Measurements from ENCODE around the gene ADAMTS6.
A peak's percentile ranks its signal among the peaks of the same experiment; 100 is the strongest.

ADAMTS6 gene

DNA sequence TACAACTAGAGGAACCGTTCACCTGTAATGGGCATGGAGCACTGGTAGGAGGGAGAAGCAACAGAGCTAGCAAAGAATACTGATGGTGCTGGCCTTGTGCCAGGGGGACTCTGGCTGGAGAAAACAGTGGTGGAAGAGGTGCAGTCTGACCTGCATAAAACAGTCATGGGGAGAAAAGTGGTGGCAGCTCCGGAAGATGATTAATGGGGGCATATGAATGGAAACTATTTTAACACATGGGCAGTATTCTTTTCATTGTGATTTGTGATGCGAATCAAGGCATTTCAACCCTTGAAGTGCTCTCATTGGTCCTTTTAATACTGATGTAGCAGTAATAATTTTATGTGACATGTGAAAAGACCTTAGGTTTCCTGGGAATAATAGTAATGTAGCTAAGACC lies 219.6 kb downstream of the ADAMTS6 start:
- Histone ChIP-seq H3K36me3 (ENCODE audit: control insufficient read depth in 4 of 4, insufficient read depth in 4 of 4, low read length in 3 of 4) (no peaks in the 10 kb centered on the region), H3K27me3 (replicated peaks in 2 of 5; ENCODE audit: control insufficient read depth in 4 of 5, insufficient read depth in 5 of 5, low read length in 4 of 5) (no peaks in the 10 kb centered on the region), H3K27ac (ENCODE audit: insufficient read depth in 1 of 2, low read depth in 1 of 2, low read length in 2 of 2, poor library complexity in 1 of 2, severe bottlenecking in 2 of 2) (no peak overlapping the region), H3K4me3 (ENCODE audit: control insufficient read depth in 1 of 7, extremely low read depth in 1 of 7, insufficient read depth in 4 of 7, low read depth in 2 of 7, low read length in 6 of 7) (no peak overlapping the region), H3K4me1 (ENCODE audit: control extremely low read depth in 1 of 4, control insufficient read depth in 4 of 4, insufficient read depth in 4 of 4, low read length in 3 of 4) (peaks cover 0 to 12% (median 4%) of the 10 kb centered on the region in 4 experiments), H3K9me3 (ENCODE audit: control extremely low read depth in 1 of 5, control insufficient read depth in 4 of 5, insufficient read depth in 2 of 5, low read depth in 1 of 5, low read length in 4 of 5) (no peaks in the 10 kb centered on the region)
- POLR2A ChIA-PET = no interaction called here
- CTCF ChIA-PET = interaction anchor here (0.9 to 1.1 kb wide), 2 partner anchors 11 to 219 kb away, joined by 3 to 4 read pairs; partner anchors contain the start of gene ADAMTS6
- 93% methylated on average over 2 of the region's 3 CpGs for WGBS (ENCODE audit: insufficient coverage)
- DNase-seq = peak; percentile 2 to 13 (median 3)

DNA sequence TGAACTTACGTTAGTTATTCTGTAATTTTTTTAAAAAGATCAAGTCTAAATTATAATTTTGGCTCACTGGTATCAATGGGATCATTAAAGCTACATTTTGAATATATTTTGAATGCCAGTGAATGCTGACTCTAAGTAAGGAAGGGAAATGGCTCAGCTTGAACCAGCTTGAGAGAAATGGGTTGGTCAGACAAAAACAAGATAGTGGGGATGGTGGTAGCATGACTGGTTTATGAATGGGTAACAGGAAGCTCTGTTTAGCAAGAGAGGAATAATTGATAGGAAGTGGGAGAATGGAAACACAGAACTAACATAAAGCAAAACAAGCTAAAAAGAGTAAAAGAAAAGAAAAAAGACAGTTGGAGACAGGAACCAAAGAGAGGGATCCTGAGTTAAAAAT lies 220.2 kb downstream of the ADAMTS6 start:
- H3K27me3 ChIP-seq (replicated peaks in 2 of 5; ENCODE audit: control insufficient read depth in 4 of 5, insufficient read depth in 5 of 5, low read length in 4 of 5) = no peaks in the 10 kb centered on the region
- H3K36me3 ChIP-seq (ENCODE audit: control insufficient read depth in 4 of 4, insufficient read depth in 4 of 4, low read length in 3 of 4) = no peaks in the 10 kb centered on the region
- ChIA-PET POLR2A (no interaction called here), CTCF (interaction anchor here (0.9 kb wide), 1 partner anchor 220 kb away, joined by 4 read pairs; the partner anchor contains the start of gene ADAMTS6)
- no peak overlapping the region for H3K27ac ChIP-seq (ENCODE audit: insufficient read depth in 1 of 2, low read depth in 1 of 2, low read length in 2 of 2, poor library complexity in 1 of 2, severe bottlenecking in 2 of 2)
- no peak overlapping the region for H3K4me3 ChIP-seq (ENCODE audit: control insufficient read depth in 1 of 7, extremely low read depth in 1 of 7, insufficient read depth in 4 of 7, low read depth in 2 of 7, low read length in 6 of 7)
- no peaks in the 10 kb centered on the region for H3K9me3 ChIP-seq (ENCODE audit: control extremely low read depth in 1 of 5, control insufficient read depth in 4 of 5, insufficient read depth in 2 of 5, low read depth in 1 of 5, low read length in 4 of 5)
- WGBS (ENCODE audit: insufficient coverage) = no CpG with 5 or more reads among the region's 1 CpG
- DNase-seq = peak in 1 of 3 donors; percentile 3
- H3K4me1 ChIP-seq (ENCODE audit: control extremely low read depth in 1 of 4, control insufficient read depth in 4 of 4, insufficient read depth in 4 of 4, low read length in 3 of 4) = peaks cover 0 to 12% (median 4%) of the 10 kb centered on the region in 4 experiments

DNA sequence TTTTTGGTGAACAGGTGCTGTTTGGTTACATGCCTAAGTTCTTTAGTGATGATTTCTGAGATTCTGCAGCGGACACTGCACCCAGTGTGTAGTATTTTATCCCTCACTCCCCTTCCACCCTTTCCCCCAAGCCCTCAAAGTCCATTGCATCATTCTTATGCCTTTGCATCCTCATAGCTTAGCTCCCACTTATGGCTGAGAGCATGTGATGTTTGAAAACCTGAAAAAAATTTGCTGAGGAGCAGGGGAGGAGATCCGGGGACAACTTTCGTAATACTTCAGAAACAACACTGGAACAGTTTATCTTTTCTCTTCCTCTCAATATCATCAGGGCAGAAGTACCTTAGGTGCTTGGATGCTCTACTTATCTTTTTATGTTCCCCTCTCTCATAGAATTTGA lies 226.4 kb downstream of the ADAMTS6 start:
- 100% methylated on average over 2 of the region's 3 CpGs for WGBS (ENCODE audit: insufficient coverage)
- Histone ChIP-seq H3K4me3 (ENCODE audit: control insufficient read depth in 1 of 7, extremely low read depth in 1 of 7, insufficient read depth in 4 of 7, low read depth in 2 of 7, low read length in 6 of 7) (no peak overlapping the region), H3K9me3 (ENCODE audit: control extremely low read depth in 1 of 5, control insufficient read depth in 4 of 5, insufficient read depth in 2 of 5, low read depth in 1 of 5, low read length in 4 of 5) (no peaks in the 10 kb centered on the region), H3K36me3 (ENCODE audit: control insufficient read depth in 4 of 4, insufficient read depth in 4 of 4, low read length in 3 of 4) (no peaks in the 10 kb centered on the region), H3K27me3 (replicated peaks in 2 of 5; ENCODE audit: control insufficient read depth in 4 of 5, insufficient read depth in 5 of 5, low read length in 4 of 5) (no peaks in the 10 kb centered on the region), H3K27ac (ENCODE audit: insufficient read depth in 1 of 2, low read depth in 1 of 2, low read length in 2 of 2, poor library complexity in 1 of 2, severe bottlenecking in 2 of 2) (no peak overlapping the region), H3K4me1 (ENCODE audit: control extremely low read depth in 1 of 4, control insufficient read depth in 4 of 4, insufficient read depth in 4 of 4, low read length in 3 of 4) (no peaks in the 10 kb centered on the region)
- POLR2A ChIA-PET = no interaction called here
- no peak for DNase-seq
- CTCF ChIA-PET = interaction anchor here (0.9 kb wide), 1 partner anchor 10 kb away, joined by 3 read pairs; no protein-coding TSS in a partner anchor

DNA sequence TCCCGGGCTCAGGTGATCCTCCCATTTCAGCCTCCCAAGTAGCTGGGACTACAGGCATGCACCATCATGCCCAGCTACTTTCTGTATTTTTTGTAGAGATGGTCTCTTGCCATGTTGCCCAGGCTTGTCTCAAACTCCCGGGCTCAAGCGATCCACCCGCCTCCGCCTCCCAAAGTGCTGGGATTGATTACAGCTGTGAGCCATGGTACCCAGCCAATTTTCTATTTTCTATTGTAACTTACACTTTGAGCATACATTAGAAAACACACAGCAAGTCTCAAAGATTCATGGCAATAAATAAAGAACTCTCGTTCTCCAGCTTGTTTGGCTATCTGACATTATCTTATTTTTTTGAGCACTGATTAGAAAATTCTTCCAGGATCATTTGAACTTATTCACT lies 228.7 kb downstream of the ADAMTS6 start:
- ChIA-PET CTCF (no interaction called here), POLR2A (no interaction called here)
- Histone ChIP-seq H3K27me3 (replicated peaks in 2 of 5; ENCODE audit: control insufficient read depth in 4 of 5, insufficient read depth in 5 of 5, low read length in 4 of 5) (no peaks in the 10 kb centered on the region), H3K27ac (ENCODE audit: insufficient read depth in 1 of 2, low read depth in 1 of 2, low read length in 2 of 2, poor library complexity in 1 of 2, severe bottlenecking in 2 of 2) (no peak overlapping the region), H3K36me3 (ENCODE audit: control insufficient read depth in 4 of 4, insufficient read depth in 4 of 4, low read length in 3 of 4) (no peaks in the 10 kb centered on the region), H3K4me3 (ENCODE audit: control insufficient read depth in 1 of 7, extremely low read depth in 1 of 7, insufficient read depth in 4 of 7, low read depth in 2 of 7, low read length in 6 of 7) (no peak overlapping the region), H3K9me3 (ENCODE audit: control extremely low read depth in 1 of 5, control insufficient read depth in 4 of 5, insufficient read depth in 2 of 5, low read depth in 1 of 5, low read length in 4 of 5) (no peaks in the 10 kb centered on the region), H3K4me1 (ENCODE audit: control extremely low read depth in 1 of 4, control insufficient read depth in 4 of 4, insufficient read depth in 4 of 4, low read length in 3 of 4) (no peaks in the 10 kb centered on the region)
- no peak for DNase-seq
- 92% methylated on average over 6 of the region's 6 CpGs for whole genome bisulfite sequencing (ENCODE audit: insufficient coverage)

DNA sequence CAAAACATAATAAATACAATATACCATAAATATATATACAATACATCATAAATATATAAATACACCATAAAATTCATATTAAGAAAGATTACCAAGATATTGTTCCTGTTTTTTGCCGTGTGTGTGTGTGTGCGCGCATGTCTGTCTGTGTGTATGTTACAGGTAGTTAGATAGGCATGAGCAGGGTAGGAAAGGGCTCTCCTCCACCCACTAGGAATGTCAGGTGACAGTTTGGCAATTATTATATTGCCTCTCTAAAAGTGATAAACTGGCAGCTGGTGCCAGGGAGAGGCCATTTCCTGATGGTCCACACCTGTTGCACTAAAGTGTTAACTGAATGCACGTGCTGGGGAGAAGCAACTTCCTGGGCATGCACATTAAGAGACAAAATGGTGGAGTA lies 232.8 kb downstream of the ADAMTS6 start:
- H3K27me3 ChIP-seq (replicated peaks in 2 of 5; ENCODE audit: control insufficient read depth in 4 of 5, insufficient read depth in 5 of 5, low read length in 4 of 5) = no peaks in the 10 kb centered on the region
- H3K4me1 ChIP-seq (ENCODE audit: control extremely low read depth in 1 of 4, control insufficient read depth in 4 of 4, insufficient read depth in 4 of 4, low read length in 3 of 4) = no peaks in the 10 kb centered on the region
- no peaks in the 10 kb centered on the region for H3K36me3 ChIP-seq (ENCODE audit: control insufficient read depth in 4 of 4, insufficient read depth in 4 of 4, low read length in 3 of 4)
- POLR2A ChIA-PET = no interaction called here
- no peaks in the 10 kb centered on the region for H3K9me3 ChIP-seq (ENCODE audit: control extremely low read depth in 1 of 5, control insufficient read depth in 4 of 5, insufficient read depth in 2 of 5, low read depth in 1 of 5, low read length in 4 of 5)
- CTCF ChIA-PET = no interaction called here
- no CpG with 5 or more reads among the region's 4 CpGs for WGBS (ENCODE audit: insufficient coverage)
- H3K27ac ChIP-seq (ENCODE audit: insufficient read depth in 1 of 2, low read depth in 1 of 2, low read length in 2 of 2, poor library complexity in 1 of 2, severe bottlenecking in 2 of 2) = no peak overlapping the region
- H3K4me3 ChIP-seq (ENCODE audit: control insufficient read depth in 1 of 7, extremely low read depth in 1 of 7, insufficient read depth in 4 of 7, low read depth in 2 of 7, low read length in 6 of 7) = no peak overlapping the region
- DNase-seq = no peak

DNA sequence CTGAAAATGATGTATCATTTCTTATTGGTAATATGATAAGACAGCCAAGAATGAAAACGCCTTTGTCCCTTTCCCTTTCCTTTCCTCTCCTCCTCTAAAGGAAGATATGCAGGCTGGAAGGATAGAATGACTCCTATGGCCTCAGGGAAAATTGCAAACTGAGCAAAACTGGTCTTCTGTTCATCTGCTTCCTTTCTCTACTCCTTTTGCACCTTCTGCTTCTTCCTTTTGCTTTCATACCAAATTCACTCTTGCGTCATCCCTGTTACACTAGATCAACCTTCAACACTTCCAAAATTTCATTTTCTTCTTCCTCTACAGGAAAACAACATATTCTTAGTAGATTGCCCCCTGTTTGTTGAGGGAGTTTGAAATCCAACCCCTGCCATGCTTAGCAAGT lies 234.1 kb downstream of the ADAMTS6 start:
- POLR2A ChIA-PET = no interaction called here
- no peak for DNase-seq
- CTCF ChIA-PET = no interaction called here
- no peaks in the 10 kb centered on the region for H3K36me3 ChIP-seq (ENCODE audit: control insufficient read depth in 4 of 4, insufficient read depth in 4 of 4, low read length in 3 of 4)
- H3K27ac ChIP-seq (ENCODE audit: insufficient read depth in 1 of 2, low read depth in 1 of 2, low read length in 2 of 2, poor library complexity in 1 of 2, severe bottlenecking in 2 of 2) = no peak overlapping the region
- H3K4me1 ChIP-seq (ENCODE audit: control extremely low read depth in 1 of 4, control insufficient read depth in 4 of 4, insufficient read depth in 4 of 4, low read length in 3 of 4) = no peaks in the 10 kb centered on the region
- WGBS (ENCODE audit: insufficient coverage) = 100% methylated on average over 1 of the region's 2 CpGs
- no peak overlapping the region for H3K4me3 ChIP-seq (ENCODE audit: control insufficient read depth in 1 of 7, extremely low read depth in 1 of 7, insufficient read depth in 4 of 7, low read depth in 2 of 7, low read length in 6 of 7)
- no peaks in the 10 kb centered on the region for H3K27me3 ChIP-seq (replicated peaks in 2 of 5; ENCODE audit: control insufficient read depth in 4 of 5, insufficient read depth in 5 of 5, low read length in 4 of 5)
- no peaks in the 10 kb centered on the region for H3K9me3 ChIP-seq (ENCODE audit: control extremely low read depth in 1 of 5, control insufficient read depth in 4 of 5, insufficient read depth in 2 of 5, low read depth in 1 of 5, low read length in 4 of 5)

DNA sequence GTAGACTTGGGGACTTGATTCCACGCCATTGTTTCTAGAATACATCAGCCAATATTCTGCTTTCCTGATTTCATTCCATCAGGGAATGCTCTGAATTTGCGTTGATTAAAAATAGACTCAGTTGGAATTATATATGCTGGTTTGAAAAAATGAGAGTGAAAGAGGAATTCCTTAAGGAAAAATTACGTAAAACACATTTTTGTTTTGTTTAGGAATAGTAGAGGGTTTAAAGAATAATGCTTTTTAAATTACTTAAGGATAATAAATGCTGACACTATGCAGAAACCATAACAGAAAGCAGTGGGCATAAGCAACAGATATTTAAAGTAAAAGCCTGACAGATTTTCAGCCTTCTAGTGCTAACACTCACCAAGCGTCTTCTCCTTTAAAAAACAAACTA lies 235.0 kb downstream of the ADAMTS6 start:
- H3K4me1 ChIP-seq (ENCODE audit: control extremely low read depth in 1 of 4, control insufficient read depth in 4 of 4, insufficient read depth in 4 of 4, low read length in 3 of 4) = no peaks in the 10 kb centered on the region
- ChIA-PET CTCF (no interaction called here), POLR2A (no interaction called here)
- no CpG with 5 or more reads among the region's 4 CpGs for WGBS (ENCODE audit: insufficient coverage)
- H3K36me3 ChIP-seq (ENCODE audit: control insufficient read depth in 4 of 4, insufficient read depth in 4 of 4, low read length in 3 of 4) = no peaks in the 10 kb centered on the region
- no peak overlapping the region for H3K27ac ChIP-seq (ENCODE audit: insufficient read depth in 1 of 2, low read depth in 1 of 2, low read length in 2 of 2, poor library complexity in 1 of 2, severe bottlenecking in 2 of 2)
- DNase-seq = no peak
- no peaks in the 10 kb centered on the region for H3K27me3 ChIP-seq (replicated peaks in 2 of 5; ENCODE audit: control insufficient read depth in 4 of 5, insufficient read depth in 5 of 5, low read length in 4 of 5)
- no peaks in the 10 kb centered on the region for H3K9me3 ChIP-seq (ENCODE audit: control extremely low read depth in 1 of 5, control insufficient read depth in 4 of 5, insufficient read depth in 2 of 5, low read depth in 1 of 5, low read length in 4 of 5)
- no peak overlapping the region for H3K4me3 ChIP-seq (ENCODE audit: control insufficient read depth in 1 of 7, extremely low read depth in 1 of 7, insufficient read depth in 4 of 7, low read depth in 2 of 7, low read length in 6 of 7)
